IPS DF 6.9 (cell line): ENCODE results near the gene LIPM.
"Not testable (repeated sequence)": the region's sequence is repeated elsewhere in the genome, so short reads cannot be mapped to it uniquely, and the experiment has no call there.

Source experiments
- DNase-seq: peaks from one replicate; pipeline ENCODE4 v3.0.0-alpha.2; 2013; ENCODE audit warnings: low read depth, low spot score
- H3K27ac ChIP-seq: one replicate; pipeline ENCODE4 v1.5.1; 2013; ENCODE audit warnings: low read length, control low read depth
- H3K27me3 ChIP-seq: 2 replicates; pipeline ENCODE4 v1.6.1; 2013; ENCODE audit warnings: mild to moderate bottlenecking, low read length; ENCODE audit not compliant: control insufficient read depth, insufficient read depth
- H3K36me3 ChIP-seq: 2 replicates; pipeline ENCODE4 v1.6.1; 2013; ENCODE audit warnings: low read length; ENCODE audit not compliant: control insufficient read depth, insufficient read depth
- H3K4me1 ChIP-seq: 2 replicates; pipeline ENCODE4 v1.6.1; 2013; ENCODE audit warnings: low read length; ENCODE audit not compliant: control insufficient read depth, insufficient read depth
- H3K4me3 ChIP-seq: 2 replicates; pipeline ENCODE4 v1.5.1; 2013; ENCODE audit warnings: mild to moderate bottlenecking, low read length
- H3K9me3 ChIP-seq: 2 replicates; pipeline ENCODE4 v1.6.1; 2013; ENCODE audit warnings: low read length, inconsistent platforms; ENCODE audit not compliant: control insufficient read depth, insufficient read depth
- WGBS: extraction: QIAGEN DNeasy Blood & Tissue Kit; methylation state at CpG from one replicate; pipeline ENCODE4 v1.1.7; 2013; ENCODE audit warnings: mixed read lengths, missing lambda C conversion rate; ENCODE audit not compliant: insufficient read length, insufficient coverage; 5-methylcytosine and 5-hydroxymethylcytosine counted together

Gene LIPM

GRCh38 chr10:88826388-88826787, 23.9 kb downstream of the LIPM start:
- Histone ChIP-seq H3K4me1 (no peaks in the 10 kb centered on the region), H3K36me3 (no peaks in the 10 kb centered on the region), H3K27ac (no peak overlapping the region), H3K4me3 (no peak overlapping the region), H3K27me3 (no peaks in the 10 kb centered on the region), H3K9me3 (no peaks in the 10 kb centered on the region)
- DNase-seq: no peak
- no CpG with 5 or more reads among the region's 4 CpGs for WGBS

- Histone ChIP-seq H3K27ac (no peak overlapping the region), H3K9me3 (no peaks in the 10 kb centered on the region), H3K4me3 (no peak overlapping the region), H3K36me3 (no peaks in the 10 kb centered on the region), H3K4me1 (no peaks in the 10 kb centered on the region), H3K27me3 (no peaks in the 10 kb centered on the region)
- DNase-seq: no peak
- WGBS: no CpG with 5 or more reads among the region's 2 CpGs
Measured at GRCh38 chr10:88827671-88828070, 25.1 kb downstream of the LIPM start.

- WGBS: no CpG with 5 or more reads among the region's 1 CpG
- no peaks in the 10 kb centered on the region for H3K27me3 ChIP-seq
- no peaks in the 10 kb centered on the region for H3K9me3 ChIP-seq
- no peaks in the 10 kb centered on the region for H3K36me3 ChIP-seq
- no peaks in the 10 kb centered on the region for H3K4me1 ChIP-seq
- no peak overlapping the region for H3K27ac ChIP-seq
- DNase-seq: no peak
- no peak overlapping the region for H3K4me3 ChIP-seq
Measured at GRCh38 chr10:88828310-88828709, 25.8 kb downstream of the LIPM start.

GRCh38 chr10:88830643-88831268, 28.2 kb downstream of the LIPM start:
- no peaks in the 10 kb centered on the region for H3K9me3 ChIP-seq
- WGBS: no CpG with 5 or more reads among the region's 9 CpGs
- H3K27me3 ChIP-seq: no peaks in the 10 kb centered on the region
- H3K27ac ChIP-seq: no peak overlapping the region
- no peaks in the 10 kb centered on the region for H3K36me3 ChIP-seq
- no peak for DNase-seq
- H3K4me3 ChIP-seq: no peak overlapping the region
- no peaks in the 10 kb centered on the region for H3K4me1 ChIP-seq

GRCh38 chr10:88831709-88832108, 29.2 kb downstream of the LIPM start:
- WGBS: no CpG with 5 or more reads among the region's 8 CpGs
- no peaks in the 10 kb centered on the region for H3K9me3 ChIP-seq
- no peaks in the 10 kb centered on the region for H3K4me1 ChIP-seq
- H3K4me3 ChIP-seq: no peak overlapping the region
- no peak for DNase-seq
- H3K27me3 ChIP-seq: no peaks in the 10 kb centered on the region
- no peaks in the 10 kb centered on the region for H3K36me3 ChIP-seq
- H3K27ac ChIP-seq: no peak overlapping the region

GRCh38 chr10:88832376-88832775, 29.8 kb downstream of the LIPM start:
- DNase-seq: no peak
- no peaks in the 10 kb centered on the region for H3K4me1 ChIP-seq
- H3K27ac ChIP-seq: no peak overlapping the region
- no peak overlapping the region for H3K4me3 ChIP-seq
- H3K27me3 ChIP-seq: no peaks in the 10 kb centered on the region
- H3K36me3 ChIP-seq: no peaks in the 10 kb centered on the region
- no peaks in the 10 kb centered on the region for H3K9me3 ChIP-seq

- Histone ChIP-seq H3K27me3 (no peaks in the 10 kb centered on the region), H3K4me1 (no peaks in the 10 kb centered on the region), H3K36me3 (no peaks in the 10 kb centered on the region), H3K27ac (no peak overlapping the region), H3K9me3 (no peaks in the 10 kb centered on the region), H3K4me3 (no peak overlapping the region)
- no CpG with 5 or more reads among the region's 2 CpGs for WGBS
- DNase-seq: no peak
Measured at GRCh38 chr10:88833156-88833555, 30.6 kb downstream of the LIPM start.

GRCh38 chr10:88833723-88834122, 31.2 kb downstream of the LIPM start:
- no CpG with 5 or more reads among the region's 2 CpGs for WGBS
- Histone ChIP-seq H3K9me3 (no peaks in the 10 kb centered on the region), H3K27me3 (no peaks in the 10 kb centered on the region), H3K4me1 (no peaks in the 10 kb centered on the region), H3K4me3 (no peak overlapping the region), H3K36me3 (no peaks in the 10 kb centered on the region), H3K27ac (no peak overlapping the region)
- DNase-seq: no peak

- Histone ChIP-seq H3K9me3 (no peaks in the 10 kb centered on the region), H3K27me3 (no peaks in the 10 kb centered on the region), H3K4me3 (no peak overlapping the region), H3K27ac (no peak overlapping the region), H3K36me3 (no peaks in the 10 kb centered on the region), H3K4me1 (no peaks in the 10 kb centered on the region)
- no CpG with 5 or more reads among the region's 10 CpGs for WGBS
- DNase-seq: peak; percentile 58
Measured at GRCh38 chr10:88835096-88835909, 32.8 kb downstream of the LIPM start.

GRCh38 chr10:88835910-88836221, 33.3 kb downstream of the LIPM start:
- no peaks in the 10 kb centered on the region for H3K9me3 ChIP-seq
- no peaks in the 10 kb centered on the region for H3K36me3 ChIP-seq
- H3K4me3 ChIP-seq: no peak overlapping the region
- H3K27ac ChIP-seq: no peak overlapping the region
- no CpG with 5 or more reads among the region's 2 CpGs for WGBS
- H3K27me3 ChIP-seq: no peaks in the 10 kb centered on the region
- DNase-seq: no peak
- no peaks in the 10 kb centered on the region for H3K4me1 ChIP-seq

- H3K4me3 ChIP-seq, H3K27ac ChIP-seq, DNase-seq, H3K36me3 ChIP-seq, H3K27me3 ChIP-seq, H3K4me1 ChIP-seq, H3K9me3 ChIP-seq: not testable (repeated sequence)
Measured at GRCh38 chr10:88837632-88838031, 35.1 kb downstream of the LIPM start.
